H7 (cell line): ENCODE data around the gene RGS19. TPM values are rescaled to one million over a fixed set of nuclear protein-coding genes. Genes with fewer than 3 reads are reported as not detected.

Source experiments
- DNase-seq: peaks from one replicate; pipeline ENCODE4 v3.0.0; 2012
- H3K27me3 ChIP-seq: 2 replicates; pipeline ENCODE4 v1.6.0; 2011; ENCODE audit warnings: mild to moderate bottlenecking, low read length; ENCODE audit not compliant: control insufficient read depth, insufficient read depth
- H3K36me3 ChIP-seq: replicated peaks from 2 replicates; pipeline ENCODE4 v1.5.1; 2011; ENCODE audit warnings: low read length; ENCODE audit not compliant: control insufficient read depth, insufficient read depth
- H3K4me3 ChIP-seq: 2 replicates; pipeline ENCODE4 v1.5.1; 2011; ENCODE audit warnings: low read depth, mild to moderate bottlenecking, control low read depth, low read length, moderate library complexity; ENCODE audit not compliant: insufficient read depth
- total RNA-seq: library from RNA; depleted of rRNA; stranded (reverse); fragments of >200 nt; shearing (Covaris generic); gene quantifications from 2 replicates; pipeline ENCODE4 v1.2.3, GENCODE V29; 2014

Gene RGS19
- total RNA-seq, 1 experiment from 2014 or later = 24.3 TPM

GRCh38 chr20:64049060-64049877 is 30.0 kb downstream of the RGS19 start, which contains the start of gene SOX18:
SOX18 (minus strand) TSS chr20:64049639; CDS start chr20:64049516, 123 bp downstream.
- H3K4me3 ChIP-seq = peak within 1 kb of the TSS; percentile 40
- DNase-seq = peak; percentile 90
- H3K27me3 ChIP-seq = peaks cover 50% of the 10 kb centered on the region
- H3K36me3 ChIP-seq = no peaks in the 10 kb centered on the region

GRCh38 chr20:64048402-64049044 is 30.8 kb downstream of the RGS19 start:
- Histone ChIP-seq H3K36me3 (no peaks in the 10 kb centered on the region), H3K4me3 (peak overlapping the region; percentile 40), H3K27me3 (peaks cover 50% of the 10 kb centered on the region)
- peak; percentile 88 for DNase-seq

- Histone ChIP-seq H3K27me3 (peaks cover 50% of the 10 kb centered on the region), H3K4me3 (peak overlapping the region; percentile 20), H3K36me3 (no peaks in the 10 kb centered on the region)
- DNase-seq = peak; percentile 87
These were observed 31.3 kb downstream of the RGS19 start for GRCh38 chr20:64047968-64048401.

- no peak for DNase-seq
- Histone ChIP-seq H3K36me3 (no peaks in the 10 kb centered on the region), H3K27me3 (peaks cover 55% of the 10 kb centered on the region), H3K4me3 (no peak overlapping the region)
These were observed 32.3 kb downstream of the RGS19 start for GRCh38 chr20:64047046-64047389.

- DNase-seq = peak; percentile 67
- H3K27me3 ChIP-seq = peaks cover 66% of the 10 kb centered on the region
- no peaks in the 10 kb centered on the region for H3K36me3 ChIP-seq
- H3K4me3 ChIP-seq = no peak overlapping the region
These were observed 33.8 kb downstream of the RGS19 start for GRCh38 chr20:64045346-64046011.

GRCh38 chr20:64044484-64045247 is 34.7 kb downstream of the RGS19 start:
- peak; percentile 61 for DNase-seq
- no peak overlapping the region for H3K4me3 ChIP-seq
- no peaks in the 10 kb centered on the region for H3K36me3 ChIP-seq
- peaks cover 66% of the 10 kb centered on the region for H3K27me3 ChIP-seq

- peaks cover 69% of the 10 kb centered on the region for H3K27me3 ChIP-seq
- H3K4me3 ChIP-seq = no peak overlapping the region
- no peaks in the 10 kb centered on the region for H3K36me3 ChIP-seq
- no peak for DNase-seq
These were observed 35.5 kb downstream of the RGS19 start for GRCh38 chr20:64043768-64044167.

GRCh38 chr20:64042054-64042781 is 37.1 kb downstream of the RGS19 start:
- H3K27me3 ChIP-seq = peaks cover 65% of the 10 kb centered on the region
- no peaks in the 10 kb centered on the region for H3K36me3 ChIP-seq
- DNase-seq = peak; percentile 84

DNA sequence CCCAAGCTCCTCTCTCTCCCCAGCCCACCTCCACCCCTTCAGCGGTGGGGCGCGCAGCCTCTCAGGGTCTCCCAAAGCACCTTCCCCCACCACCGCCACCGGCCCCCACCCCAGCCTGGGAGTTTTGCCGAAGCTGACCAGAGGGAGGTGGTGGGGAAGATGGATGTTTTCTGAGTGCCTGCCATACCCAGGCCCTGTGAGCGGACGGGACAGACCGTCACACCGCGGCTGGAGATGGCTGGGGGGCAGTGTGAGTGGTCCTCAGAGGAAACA is 37.6 kb downstream of the RGS19 start:
- Histone ChIP-seq H3K36me3 (no peaks in the 10 kb centered on the region), H3K27me3 (peaks cover 60% of the 10 kb centered on the region), H3K4me3 (peak overlapping the region; percentile 54; the same call in 1 of the 2 replicates)
- DNase-seq = peak; percentile 79

More at GRCh38 chr20:64042054-64042781, 37.1 kb downstream of the RGS19 start:
- H3K4me3 ChIP-seq = peak overlapping the region; percentile 54

- peaks cover 56% of the 10 kb centered on the region for H3K27me3 ChIP-seq
These were observed 38.1 kb downstream of the RGS19 start for GRCh38 chr20:64041040-64041780.

GRCh38 chr20:64040231-64041039 is 38.9 kb downstream of the RGS19 start:
- Histone ChIP-seq H3K36me3 (no peaks in the 10 kb centered on the region), H3K27me3 (peaks cover 51% of the 10 kb centered on the region), H3K4me3 (no peak overlapping the region)
- DNase-seq = no peak

More at GRCh38 chr20:64041040-64041780, 38.1 kb downstream of the RGS19 start:
- H3K4me3 ChIP-seq = no peak overlapping the region
- no peaks in the 10 kb centered on the region for H3K36me3 ChIP-seq
- DNase-seq = peak; percentile 69

GRCh38 chr20:64039293-64040160 is 39.8 kb downstream of the RGS19 start:
- peaks cover 2% of the 10 kb centered on the region for H3K36me3 ChIP-seq
- peaks cover 48% of the 10 kb centered on the region for H3K27me3 ChIP-seq
- H3K4me3 ChIP-seq = peak overlapping the region; percentile 58
- peak; percentile 86 for DNase-seq
